Chondrocyte (in vitro differentiated cells): Measurements from ENCODE around the gene HNF4A. TPM values are rescaled to one million over a fixed set of nuclear protein-coding genes. Genes with fewer than 3 reads are reported as not detected.

Source experiments
- DNase-seq: peaks from one replicate; pipeline ENCODE4 v3.0.0; 2021; ENCODE audit warnings: mixed read lengths, low spot score
- H3K27ac Mint-ChIP-seq: one replicate; pipeline ENCODE4 v1.8.0; 2021; ENCODE audit warnings: mild to moderate bottlenecking, moderate library complexity, mixed read lengths; ENCODE audit not compliant: unreplicated experiment
- H3K27me3 Mint-ChIP-seq: 2 replicates; pipeline ENCODE4 v1.8.0; 2021; ENCODE audit warnings: low read depth, mixed read lengths
- H3K36me3 Mint-ChIP-seq: 2 replicates; pipeline ENCODE4 v1.8.0; 2021; ENCODE audit warnings: low read depth, mixed read lengths
- H3K4me1 Mint-ChIP-seq: 2 replicates; pipeline ENCODE4 v1.8.0; 2021; ENCODE audit warnings: low read depth, mild to moderate bottlenecking, mixed read lengths
- H3K4me3 Mint-ChIP-seq: one replicate; pipeline ENCODE4 v1.8.0; 2021; ENCODE audit warnings: mild to moderate bottlenecking, moderate library complexity, mixed read lengths; ENCODE audit not compliant: unreplicated experiment
- H3K9me3 Mint-ChIP-seq: 2 replicates; pipeline ENCODE4 v1.8.0; 2021; ENCODE audit warnings: low read depth, mixed read lengths
- CTCF ChIP-seq: fragments of 200-600 bp; sonication (generic); IDR thresholded peaks from 2 replicates; pipeline ENCODE4 v1.5.0; 2021; ENCODE audit warnings: antibody characterized with exemption, mild to moderate bottlenecking, moderate library complexity
- total RNA-seq: library from RNA; stranded (reverse); gene quantifications from 3 replicates; pipeline ENCODE4 v1.2.1, GENCODE V29; 2021

HNF4A gene
- total RNA-seq, 1 donor from 2014 or later, result not detected

- H3K4me1 Mint-ChIP-seq, result no peaks in the 10 kb centered on the region
- H3K36me3 Mint-ChIP-seq, result no peaks in the 10 kb centered on the region
- H3K9me3 Mint-ChIP-seq, result no peaks in the 10 kb centered on the region
- TF ChIP-seq CTCF, result no peak
- H3K27me3 Mint-ChIP-seq, result peaks cover 4% of the 10 kb centered on the region
- H3K4me3 Mint-ChIP-seq, result no peak overlapping the region
- no peak overlapping the region for H3K27ac Mint-ChIP-seq
- DNase-seq, result no peak
Observed at GRCh38 chr20:44348168-44348659, 7.3 kb upstream of the HNF4A start.

- H3K27ac Mint-ChIP-seq, result no peak overlapping the region
- peaks cover 4% of the 10 kb centered on the region for H3K27me3 Mint-ChIP-seq
- H3K4me1 Mint-ChIP-seq, result no peaks in the 10 kb centered on the region
Observed at GRCh38 chr20:44349349-44349748, 6.2 kb upstream of the HNF4A start.

DNA sequence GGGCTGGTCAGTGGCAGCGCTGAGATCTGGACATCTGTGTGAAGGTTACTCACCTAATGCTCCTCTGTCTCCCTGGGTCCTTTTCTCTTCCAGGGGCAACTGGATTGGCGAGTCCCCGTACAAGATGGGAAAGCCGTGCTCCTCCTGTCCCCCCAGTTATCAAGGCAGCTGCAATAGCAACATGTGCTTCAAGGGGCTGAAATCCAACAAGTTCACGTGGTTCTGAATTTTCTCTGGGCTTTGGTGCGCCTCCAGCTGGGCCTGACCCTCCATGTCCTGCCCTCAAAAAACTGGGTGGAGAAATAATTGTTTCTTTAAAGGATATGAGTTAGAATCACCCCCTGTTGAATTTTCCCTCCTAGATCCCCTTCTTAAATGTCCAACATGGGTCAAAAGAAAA lies 4.9 kb upstream of the HNF4A start:
- no peak overlapping the region for H3K27ac Mint-ChIP-seq
- H3K4me1 Mint-ChIP-seq, result no peaks in the 10 kb centered on the region
- H3K9me3 Mint-ChIP-seq, result no peaks in the 10 kb centered on the region
- DNase-seq, result no peak
- no peak overlapping the region for H3K4me3 Mint-ChIP-seq
- H3K36me3 Mint-ChIP-seq, result no peaks in the 10 kb centered on the region
- H3K27me3 Mint-ChIP-seq, result peaks cover 5% of the 10 kb centered on the region
- TF ChIP-seq CTCF, result no peak

More at GRCh38 chr20:44349349-44349748, 6.2 kb upstream of the HNF4A start:
- TF ChIP-seq CTCF, result no peak
- no peak for DNase-seq
- no peak overlapping the region for H3K4me3 Mint-ChIP-seq
- no peaks in the 10 kb centered on the region for H3K36me3 Mint-ChIP-seq
- H3K9me3 Mint-ChIP-seq, result no peaks in the 10 kb centered on the region

DNA sequence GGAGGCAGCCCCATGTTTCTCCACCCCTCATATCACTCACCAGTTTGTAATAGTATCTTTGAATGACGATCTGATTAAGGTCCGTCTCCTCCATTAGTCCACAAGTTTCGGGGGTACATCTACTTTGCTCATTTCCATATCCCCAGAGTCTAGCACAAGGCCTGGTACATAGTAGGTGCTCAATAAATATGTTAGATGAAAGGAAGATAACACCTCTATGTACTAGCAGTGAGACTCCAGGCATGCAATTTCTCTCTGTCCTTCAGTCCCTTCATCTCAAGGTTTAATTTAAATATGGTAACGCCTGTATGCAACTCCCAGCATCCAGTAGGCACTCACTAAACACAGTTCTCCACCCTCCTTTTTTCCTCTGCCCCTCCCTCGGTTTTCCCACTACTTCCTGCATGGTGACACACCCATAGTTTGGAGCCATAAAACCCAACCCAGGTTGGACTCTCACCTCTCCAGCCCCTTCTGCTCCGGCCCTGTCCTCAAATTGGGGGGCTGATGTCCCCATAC lies 461 bp upstream of the HNF4A start:
- Mint-ChIP-seq H3K27me3 (peaks cover 21% of the 10 kb centered on the region), H3K36me3 (no peaks in the 10 kb centered on the region), H3K9me3 (no peaks in the 10 kb centered on the region), H3K27ac (no peak overlapping the region), H3K4me1 (no peaks in the 10 kb centered on the region), H3K4me3 (no peak overlapping the region)
- no peak for TF ChIP-seq CTCF
- DNase-seq, result no peak

GRCh38 chr20:44356353-44356723 lies 839 bp downstream of the HNF4A start:
- Mint-ChIP-seq H3K4me1 (no peaks in the 10 kb centered on the region), H3K27me3 (peaks cover 24% of the 10 kb centered on the region), H3K27ac (no peak overlapping the region), H3K4me3 (no peak overlapping the region), H3K9me3 (no peaks in the 10 kb centered on the region), H3K36me3 (no peaks in the 10 kb centered on the region)
- TF ChIP-seq CTCF, result no peak
- DNase-seq, result no peak
